DOHH2 (cell line): ENCODE results near the gene RNPEPL1.
A peak's percentile ranks its signal among the peaks of the same experiment; 100 is the strongest.

Experiments
- EZH2phosphoT487 ChIP-seq: fragments of 200-600 bp; sonication (generic); IDR thresholded peaks from 2 replicates; pipeline ENCODE4 v1.6.1; 2017; ENCODE audit warnings: borderline replicate concordance, mild to moderate bottlenecking, antibody characterized with exemption, low read length, moderate library complexity, mixed read lengths
- TF ChIP-seq, protein P1 (sequence below): fragments of 200-600 bp; sonication (generic); IDR thresholded peaks from one replicate; pipeline ENCODE4 v1.5.1; 2014; ENCODE audit warnings: antibody characterized with exemption, mild to moderate bottlenecking, low read depth, low read length; ENCODE audit not compliant: poor library complexity, severe bottlenecking

GRCh38 chr2:240556553-240557100, 11.7 kb upstream of the RNPEPL1 start:
- TF ChIP-seq, protein P1, sequence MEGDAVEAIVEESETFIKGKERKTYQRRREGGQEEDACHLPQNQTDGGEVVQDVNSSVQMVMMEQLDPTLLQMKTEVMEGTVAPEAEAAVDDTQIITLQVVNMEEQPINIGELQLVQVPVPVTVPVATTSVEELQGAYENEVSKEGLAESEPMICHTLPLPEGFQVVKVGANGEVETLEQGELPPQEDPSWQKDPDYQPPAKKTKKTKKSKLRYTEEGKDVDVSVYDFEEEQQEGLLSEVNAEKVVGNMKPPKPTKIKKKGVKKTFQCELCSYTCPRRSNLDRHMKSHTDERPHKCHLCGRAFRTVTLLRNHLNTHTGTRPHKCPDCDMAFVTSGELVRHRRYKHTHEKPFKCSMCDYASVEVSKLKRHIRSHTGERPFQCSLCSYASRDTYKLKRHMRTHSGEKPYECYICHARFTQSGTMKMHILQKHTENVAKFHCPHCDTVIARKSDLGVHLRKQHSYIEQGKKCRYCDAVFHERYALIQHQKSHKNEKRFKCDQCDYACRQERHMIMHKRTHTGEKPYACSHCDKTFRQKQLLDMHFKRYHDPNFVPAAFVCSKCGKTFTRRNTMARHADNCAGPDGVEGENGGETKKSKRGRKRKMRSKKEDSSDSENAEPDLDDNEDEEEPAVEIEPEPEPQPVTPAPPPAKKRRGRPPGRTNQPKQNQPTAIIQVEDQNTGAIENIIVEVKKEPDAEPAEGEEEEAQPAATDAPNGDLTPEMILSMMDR = peak; percentile 56
- no peak for TF ChIP-seq EZH2phosphoT487
